ENCODE results near the gene DSG2.
"Not testable (repeated sequence)": the region's sequence is repeated elsewhere in the genome, so short reads cannot be mapped to it uniquely, and the experiment has no call there.

Gene DSG2

GRCh38 chr18:31500051-31500688, 2.2 kb downstream of the DSG2 start:
- DNase-seq (ENCODE audit: low read depth in 3 of 3) = no peak

GRCh38 chr18:31503011-31503410, 5.0 kb downstream of the DSG2 start:
- no peak for DNase-seq (ENCODE audit: low read depth in 3 of 3)

GRCh38 chr18:31504455-31505147, 6.6 kb downstream of the DSG2 start:
- no peak for DNase-seq (ENCODE audit: low read depth in 3 of 3)

- no peak for DNase-seq (ENCODE audit: low read depth in 3 of 3)
These were observed 7.2 kb downstream of the DSG2 start for GRCh38 chr18:31505156-31505555.

GRCh38 chr18:31506024-31506742, 8.2 kb downstream of the DSG2 start:
- no peak for DNase-seq (ENCODE audit: low read depth in 3 of 3)

GRCh38 chr18:31507124-31507523, 9.1 kb downstream of the DSG2 start:
- DNase-seq (ENCODE audit: low read depth in 3 of 3) = not testable (repeated sequence)

GRCh38 chr18:31508781-31509180, 10.8 kb downstream of the DSG2 start:
- DNase-seq (ENCODE audit: low read depth in 3 of 3) = no peak

- no peak for DNase-seq (ENCODE audit: low read depth in 3 of 3)
These were observed 11.6 kb downstream of the DSG2 start for GRCh38 chr18:31509571-31509970.

- no peak for DNase-seq (ENCODE audit: low read depth in 3 of 3)
These were observed 12.3 kb downstream of the DSG2 start for GRCh38 chr18:31510319-31510718.

GRCh38 chr18:31511098-31511497, 13.1 kb downstream of the DSG2 start:
- DNase-seq (ENCODE audit: low read depth in 3 of 3) = no peak

- DNase-seq (ENCODE audit: low read depth in 3 of 3) = no peak
These were observed 14.3 kb downstream of the DSG2 start for GRCh38 chr18:31512203-31512764.

- DNase-seq (ENCODE audit: low read depth in 3 of 3) = no peak
These were observed 15.4 kb downstream of the DSG2 start for GRCh38 chr18:31513189-31513935.

- no peak for DNase-seq (ENCODE audit: low read depth in 3 of 3)
These were observed 18.5 kb downstream of the DSG2 start for GRCh38 chr18:31516437-31516836.

GRCh38 chr18:31526374-31526773, 28.4 kb downstream of the DSG2 start:
- no peak for DNase-seq (ENCODE audit: low read depth in 3 of 3)

- DNase-seq (ENCODE audit: low read depth in 3 of 3) = no peak
These were observed 35.3 kb downstream of the DSG2 start for GRCh38 chr18:31533236-31533635.

- no peak for DNase-seq (ENCODE audit: low read depth in 3 of 3)
These were observed 40.9 kb downstream of the DSG2 start for GRCh38 chr18:31538837-31539236.

- no peak for DNase-seq (ENCODE audit: low read depth in 3 of 3)
These were observed 48.5 kb downstream of the DSG2 start for GRCh38 chr18:31546476-31546875.

GRCh38 chr18:31548853-31549252, 50.9 kb downstream of the DSG2 start:
- no peak for DNase-seq (ENCODE audit: low read depth in 3 of 3)

- DNase-seq (ENCODE audit: low read depth in 3 of 3) = no peak
These were observed 51.4 kb downstream of the DSG2 start for GRCh38 chr18:31549416-31549815.

- no peak for DNase-seq (ENCODE audit: low read depth in 3 of 3)
These were observed 53.9 kb downstream of the DSG2 start for GRCh38 chr18:31551883-31552282.

- DNase-seq (ENCODE audit: low read depth in 3 of 3) = no peak
These were observed 55.8 kb downstream of the DSG2 start for GRCh38 chr18:31553800-31554199.

GRCh38 chr18:31554776-31555175, 56.8 kb downstream of the DSG2 start:
- DNase-seq (ENCODE audit: low read depth in 3 of 3) = no peak
